B cell (primary cell): ENCODE data around the gene STXBP2.

ENCODE experiments used
- EZH2 ChIP-seq: IDR thresholded peaks from 2 replicates; pipeline ENCODE4 v1.6.1; 2012; ENCODE audit warnings: borderline replicate concordance, low read depth, mild to moderate bottlenecking, moderate library complexity, low read length; ENCODE audit not compliant: insufficient read depth, poor library complexity, severe bottlenecking
- TF ChIP-seq, protein P1 (sequence below): fragments of 200-600 bp; IDR thresholded peaks from one replicate; pipeline ENCODE4 v1.8.0; 2022; ENCODE audit warnings: antibody characterized with exemption, mild to moderate bottlenecking

DNA sequence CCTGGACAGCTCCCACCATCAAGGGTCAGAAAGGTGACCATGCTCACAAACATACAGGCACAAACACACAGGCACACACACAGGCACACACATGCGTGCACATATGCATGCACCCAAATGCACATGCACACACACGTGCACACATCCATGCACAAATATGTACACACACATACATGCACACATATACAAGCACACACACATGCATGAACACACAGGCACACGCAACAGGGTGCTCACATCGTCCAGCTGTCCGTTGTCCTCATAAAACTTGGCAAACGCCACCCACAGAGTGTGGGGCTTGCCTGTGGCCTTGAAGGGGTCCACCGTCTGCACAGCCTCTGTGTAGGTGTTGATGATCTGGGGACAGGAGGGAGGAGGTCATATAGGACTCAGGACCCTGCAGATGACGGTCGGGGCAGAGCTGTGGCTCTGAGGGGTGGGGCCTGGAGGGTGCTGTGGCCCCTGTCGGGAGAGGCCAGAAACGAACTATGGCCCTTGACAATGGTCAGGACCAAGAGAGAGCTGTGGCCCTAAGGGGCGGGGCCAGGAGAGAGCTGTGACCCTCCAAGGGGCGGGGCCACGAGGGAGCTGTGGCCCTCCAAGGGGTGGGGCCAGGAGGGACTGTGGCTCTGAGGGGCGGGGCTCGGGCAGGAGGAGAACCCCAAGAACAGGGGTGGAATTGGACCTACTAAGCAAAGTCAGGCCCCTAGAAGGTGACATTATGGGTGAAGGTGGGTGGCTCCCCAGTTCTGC is 13.8 kb upstream of the STXBP2 start:
- TF ChIP-seq, protein P1, sequence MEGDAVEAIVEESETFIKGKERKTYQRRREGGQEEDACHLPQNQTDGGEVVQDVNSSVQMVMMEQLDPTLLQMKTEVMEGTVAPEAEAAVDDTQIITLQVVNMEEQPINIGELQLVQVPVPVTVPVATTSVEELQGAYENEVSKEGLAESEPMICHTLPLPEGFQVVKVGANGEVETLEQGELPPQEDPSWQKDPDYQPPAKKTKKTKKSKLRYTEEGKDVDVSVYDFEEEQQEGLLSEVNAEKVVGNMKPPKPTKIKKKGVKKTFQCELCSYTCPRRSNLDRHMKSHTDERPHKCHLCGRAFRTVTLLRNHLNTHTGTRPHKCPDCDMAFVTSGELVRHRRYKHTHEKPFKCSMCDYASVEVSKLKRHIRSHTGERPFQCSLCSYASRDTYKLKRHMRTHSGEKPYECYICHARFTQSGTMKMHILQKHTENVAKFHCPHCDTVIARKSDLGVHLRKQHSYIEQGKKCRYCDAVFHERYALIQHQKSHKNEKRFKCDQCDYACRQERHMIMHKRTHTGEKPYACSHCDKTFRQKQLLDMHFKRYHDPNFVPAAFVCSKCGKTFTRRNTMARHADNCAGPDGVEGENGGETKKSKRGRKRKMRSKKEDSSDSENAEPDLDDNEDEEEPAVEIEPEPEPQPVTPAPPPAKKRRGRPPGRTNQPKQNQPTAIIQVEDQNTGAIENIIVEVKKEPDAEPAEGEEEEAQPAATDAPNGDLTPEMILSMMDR: no peak
- no peak for TF ChIP-seq EZH2
